T-helper 22 cell (primary cell): ENCODE results near the gene ODC1.

ENCODE experiments used
- DNase-seq: peaks from one replicate; pipeline ENCODE4 v3.0.0-alpha.2; 2020; ENCODE audit warnings: low read depth

The ODC1 gene

GRCh38 chr2:10433947-10434885, 13.9 kb downstream of the ODC1 start:
- no peak for DNase-seq

DNA sequence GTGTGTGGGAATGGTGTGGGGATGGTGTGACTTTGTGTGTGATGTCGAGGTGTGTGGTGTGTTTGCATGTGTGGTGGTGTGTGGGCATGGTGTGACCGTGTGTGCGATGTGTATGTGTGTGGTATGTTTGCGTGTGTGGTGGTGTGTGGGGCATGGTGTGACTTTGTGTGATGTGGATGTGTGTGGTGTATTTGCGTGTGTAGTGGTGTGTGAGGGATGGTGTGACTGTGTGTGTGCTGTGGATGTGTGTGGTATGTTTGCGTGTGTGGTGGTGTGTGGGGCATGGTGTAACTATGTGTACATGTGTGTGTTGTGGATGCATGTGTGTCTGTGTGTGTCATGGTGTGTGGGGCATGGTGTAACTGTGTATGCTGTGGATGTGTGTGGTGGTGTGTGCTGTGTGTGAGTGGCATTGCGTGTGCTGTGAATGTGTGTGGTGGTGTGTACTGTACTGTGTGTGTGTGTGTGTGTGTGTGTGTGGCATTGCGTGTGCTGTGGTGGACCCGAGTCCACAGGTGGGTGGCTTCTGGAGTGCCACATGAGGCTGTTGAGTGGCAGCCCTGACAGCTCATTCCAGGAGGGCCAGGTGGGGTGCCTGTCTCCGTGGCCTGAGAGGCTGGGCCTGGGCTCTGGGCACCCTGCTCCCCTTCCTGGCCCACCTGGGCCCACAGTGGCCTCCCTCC, 14.7 kb downstream of the ODC1 start:
- no peak for DNase-seq

DNA sequence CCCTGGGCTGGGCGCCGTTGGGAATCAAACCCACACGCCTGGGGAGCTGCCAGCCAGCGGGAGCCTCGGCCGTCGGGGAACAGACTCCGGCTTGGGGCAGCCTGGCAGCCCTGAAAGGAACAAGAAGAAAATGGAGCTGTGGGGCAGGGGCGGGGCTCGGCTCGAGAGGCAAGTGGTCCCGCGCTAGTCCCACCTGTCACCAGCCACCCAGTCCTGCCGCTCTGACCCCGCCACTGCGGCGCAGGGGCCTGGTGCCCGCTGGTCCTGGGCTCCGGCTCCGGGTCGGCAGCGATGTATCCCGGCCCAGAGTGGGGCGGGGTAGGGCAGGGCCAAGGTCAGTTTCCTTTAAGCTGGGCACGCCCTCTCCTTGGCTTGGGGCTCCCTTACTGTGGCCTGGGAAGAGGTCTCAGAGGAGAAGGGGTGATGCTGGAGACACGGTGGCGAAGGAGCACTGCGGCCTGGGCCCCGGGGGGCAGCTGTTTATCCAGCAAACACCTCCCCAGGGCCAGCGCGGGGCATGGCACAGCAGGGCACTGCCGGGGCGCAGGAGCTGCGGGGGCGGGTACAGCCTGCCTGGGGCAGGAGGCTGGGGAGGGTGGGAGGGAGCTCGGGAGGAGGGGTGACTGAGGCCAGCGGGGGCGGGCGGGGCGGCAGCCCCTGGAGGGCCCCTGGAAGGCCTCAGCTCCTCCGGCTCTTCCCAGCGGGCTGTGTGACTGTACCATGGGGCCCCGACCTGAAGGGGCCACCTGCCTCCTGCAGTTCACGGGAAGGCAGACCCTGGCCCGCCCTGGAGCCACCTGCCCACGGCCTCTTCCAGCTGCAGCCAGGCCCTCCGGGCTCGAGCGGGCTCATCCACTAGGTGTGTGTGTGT, 15.6 kb downstream of the ODC1 start:
- no peak for DNase-seq

DNA sequence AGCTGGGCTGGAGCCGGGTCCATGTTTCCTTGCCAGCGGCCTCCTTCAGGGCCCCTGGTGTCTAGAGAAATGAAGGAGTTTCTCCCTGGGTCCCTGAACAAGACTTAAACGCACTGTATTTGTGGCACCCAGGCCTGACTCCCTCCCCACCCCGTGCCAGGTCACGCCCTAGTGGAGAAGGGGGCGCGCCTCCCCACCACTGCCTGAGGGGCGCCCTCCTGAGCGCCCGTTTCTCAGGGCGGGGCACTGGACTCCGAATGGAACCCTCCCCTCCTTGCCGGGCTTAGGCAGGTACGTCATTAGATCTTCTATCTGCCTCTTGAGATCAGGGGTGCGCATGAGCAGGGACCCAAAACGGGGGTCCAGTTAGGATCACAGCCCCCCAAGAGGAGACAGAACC, 16.3 kb downstream of the ODC1 start:
- DNase-seq: no peak

DNA sequence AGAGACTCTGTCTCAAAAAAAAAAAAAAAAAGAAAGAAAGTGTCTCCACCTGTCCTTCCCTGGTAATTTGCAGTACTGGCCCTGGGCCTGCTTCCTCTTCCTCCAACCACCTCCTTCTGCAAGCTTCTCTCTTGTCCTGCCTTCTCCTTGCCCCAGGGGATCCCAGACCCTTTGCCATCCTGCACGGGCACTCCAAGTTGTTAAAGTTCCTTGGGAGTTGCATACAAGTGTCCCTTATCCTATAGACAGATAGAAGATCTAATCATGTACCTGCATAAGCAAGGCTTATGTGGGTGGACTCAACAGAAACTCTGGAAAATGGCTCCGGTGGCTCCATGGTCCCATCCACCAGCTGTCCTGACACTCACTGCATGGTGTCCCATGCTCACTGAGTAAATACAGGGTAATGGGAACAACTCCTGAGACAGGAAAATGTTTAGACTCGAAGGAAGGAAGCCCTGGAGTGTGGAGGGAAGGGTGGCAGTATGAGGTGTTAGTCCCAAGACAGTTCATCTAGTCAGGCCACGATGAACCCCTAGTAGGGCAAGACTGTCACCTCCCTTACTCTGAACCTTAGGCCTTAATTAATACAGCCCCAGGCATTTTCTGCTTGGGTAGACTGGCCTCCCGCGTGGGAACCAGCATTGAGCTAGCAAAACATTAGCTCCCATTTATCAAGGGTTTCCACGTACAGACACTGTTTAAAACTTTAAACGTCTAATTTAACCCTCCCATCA, 17.1 kb downstream of the ODC1 start:
- no peak for DNase-seq

- DNase-seq: no peak
These were observed 19.2 kb downstream of the ODC1 start for GRCh38 chr2:10428924-10429323.

DNA sequence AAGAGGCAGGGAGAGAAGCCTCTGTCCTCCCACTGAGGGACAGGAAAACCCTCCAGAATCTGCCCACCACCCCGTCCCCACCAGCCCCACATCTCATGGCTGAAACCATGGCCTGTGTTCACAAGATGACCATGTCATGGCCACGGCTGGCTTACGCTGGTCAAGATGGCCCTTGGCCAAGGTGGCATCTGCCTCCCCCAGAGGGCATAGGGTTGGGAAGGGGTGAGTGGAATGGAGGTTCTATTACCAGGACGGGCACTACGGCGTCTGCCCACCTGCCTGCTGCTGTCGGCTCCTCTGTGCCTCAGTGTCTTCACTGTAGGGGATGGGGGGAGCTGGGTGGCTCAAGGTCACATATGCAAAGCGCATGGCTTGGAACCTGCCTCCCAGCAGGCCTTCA, 19.8 kb downstream of the ODC1 start:
- DNase-seq: no peak

DNA sequence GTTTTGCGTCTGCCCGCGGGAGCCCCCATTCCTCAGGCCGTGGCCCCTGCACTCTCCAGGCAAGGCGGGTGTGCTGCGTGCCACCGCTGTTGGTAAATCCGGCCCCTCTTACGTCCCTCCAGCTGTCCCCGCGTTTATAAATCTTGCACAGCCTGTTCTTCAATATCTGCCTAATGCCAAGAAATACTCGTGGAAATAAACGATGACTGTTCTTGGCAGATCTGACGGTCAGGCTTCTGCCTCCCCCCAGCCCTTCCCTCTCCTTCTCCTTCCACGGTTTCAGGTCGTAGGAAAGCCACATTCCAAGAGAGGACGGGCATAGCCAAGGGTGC, 20.5 kb downstream of the ODC1 start:
- no peak for DNase-seq

DNA sequence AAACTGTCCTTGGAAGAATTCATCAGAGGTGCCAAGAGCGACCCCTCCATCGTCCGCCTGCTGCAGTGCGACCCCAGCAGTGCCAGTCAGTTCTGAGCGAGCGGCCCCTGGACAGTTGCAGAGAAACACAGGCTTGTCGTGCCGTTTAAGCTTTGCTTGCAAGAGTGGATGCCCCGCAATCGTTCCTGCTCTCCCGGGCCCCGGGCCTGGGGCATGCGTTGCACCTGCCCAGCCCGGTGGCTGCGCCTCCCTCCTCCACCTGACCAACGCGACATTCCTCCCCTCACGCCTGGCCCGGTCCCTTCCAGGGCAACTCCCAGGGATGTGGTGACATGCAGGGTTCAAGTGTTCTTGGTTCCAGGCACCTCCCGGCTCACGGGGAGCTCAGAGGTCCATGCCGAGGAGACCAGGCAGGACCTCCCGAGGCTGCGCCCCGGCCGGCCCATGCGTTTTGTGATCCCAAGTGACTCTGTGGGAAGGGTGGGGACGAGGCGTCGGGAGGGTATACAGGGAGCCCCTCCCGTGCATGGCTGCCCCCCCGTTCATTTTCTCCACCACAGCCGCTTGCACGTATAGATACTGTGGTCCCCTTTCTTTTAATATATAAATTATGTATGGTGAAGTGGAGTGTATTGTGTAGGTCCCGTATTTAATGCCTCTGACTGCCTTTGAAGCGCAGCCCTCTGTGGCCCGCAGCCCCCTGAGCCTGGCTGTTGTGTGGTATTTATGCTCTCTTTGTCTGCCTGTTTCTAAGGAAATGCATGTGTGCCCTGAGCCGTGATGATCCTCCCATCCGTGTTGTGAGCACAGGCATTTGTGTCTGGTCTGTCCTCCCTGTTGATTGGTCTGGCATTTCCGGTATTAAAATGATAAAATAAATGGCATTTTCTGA, 21.2 kb downstream of the ODC1 start:
- DNase-seq: no peak

DNA sequence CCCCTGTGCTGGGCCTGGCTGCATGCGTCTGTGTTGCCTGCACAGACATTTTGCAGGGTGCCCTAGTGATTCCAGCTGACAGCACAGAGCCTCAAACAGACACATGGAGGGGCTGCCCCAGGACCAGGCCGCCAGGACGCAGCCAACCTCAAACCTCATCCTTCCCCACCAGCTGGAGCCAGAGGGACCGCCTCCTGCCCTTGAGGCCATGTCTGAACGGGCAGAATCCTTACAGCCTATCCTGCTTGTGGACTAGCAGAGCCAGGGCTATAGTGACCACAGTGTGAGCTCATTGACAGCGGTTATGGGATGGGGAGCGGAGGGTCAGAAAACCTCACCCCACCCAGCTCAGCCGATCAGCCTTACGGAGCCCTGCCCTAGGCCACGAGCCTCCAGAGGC, 22.4 kb downstream of the ODC1 start:
- no peak for DNase-seq

DNA sequence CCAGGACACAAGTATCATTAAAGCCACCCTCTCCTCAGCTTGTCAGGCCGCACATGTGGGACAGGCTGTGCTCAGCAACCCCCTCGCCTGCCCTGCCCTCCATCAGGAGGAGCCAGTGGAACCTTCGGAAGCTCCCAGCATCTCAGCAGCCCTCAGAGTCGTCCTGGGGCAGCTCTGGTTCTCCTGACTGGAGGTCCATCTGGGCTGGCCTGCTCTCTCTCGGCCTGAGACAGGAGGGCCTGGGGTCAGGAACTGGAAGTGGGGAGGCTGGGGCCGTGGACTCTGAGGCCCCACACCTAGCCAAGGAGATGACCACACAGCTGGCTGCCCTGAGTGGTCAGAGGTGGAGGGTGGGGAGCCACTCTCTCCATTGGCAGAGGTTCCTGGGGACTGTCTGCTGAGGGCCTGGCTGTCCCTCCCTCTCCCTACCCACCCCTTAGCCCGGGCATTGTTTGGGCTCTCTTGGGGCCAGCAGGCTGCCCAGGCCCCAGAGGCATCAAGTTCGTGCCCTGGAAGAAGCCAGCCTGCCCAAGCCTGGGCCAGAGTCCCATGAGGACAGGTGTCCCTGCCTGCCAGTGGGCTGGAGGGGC, 23.1 kb downstream of the ODC1 start:
- DNase-seq: no peak

- no peak for DNase-seq
These were observed 24.1 kb downstream of the ODC1 start for GRCh38 chr2:10424051-10424450.

- no peak for DNase-seq
These were observed 24.7 kb downstream of the ODC1 start for GRCh38 chr2:10423400-10423774.

GRCh38 chr2:10422732-10423399, 25.3 kb downstream of the ODC1 start:
- DNase-seq: no peak

DNA sequence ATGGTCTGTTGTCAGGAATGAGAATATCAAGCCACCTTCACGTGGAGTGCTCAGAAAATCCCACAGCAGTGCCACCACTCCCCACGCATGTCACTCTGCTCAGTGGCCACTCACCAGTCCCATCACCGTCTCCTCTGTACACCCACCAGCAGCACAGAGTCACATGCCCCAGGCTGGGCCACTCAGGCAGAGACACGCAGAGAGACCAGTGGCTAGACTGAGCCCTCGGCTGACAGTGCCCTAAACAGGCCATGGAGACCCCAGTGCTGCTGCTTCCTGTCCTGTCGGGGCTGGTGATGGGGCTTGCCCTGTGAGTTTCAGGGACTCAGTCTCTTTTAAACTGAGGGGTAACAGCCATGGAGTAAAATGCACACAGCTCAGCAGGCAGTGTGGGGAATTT, 25.9 kb downstream of the ODC1 start:
- no peak for DNase-seq

GRCh38 chr2:10419553-10420257, 28.4 kb downstream of the ODC1 start:
- no peak for DNase-seq

- DNase-seq: no peak
These were observed 30.4 kb downstream of the ODC1 start for GRCh38 chr2:10417551-10418335.

- DNase-seq: no peak
These were observed 32.5 kb downstream of the ODC1 start for GRCh38 chr2:10415640-10416039.

DNA sequence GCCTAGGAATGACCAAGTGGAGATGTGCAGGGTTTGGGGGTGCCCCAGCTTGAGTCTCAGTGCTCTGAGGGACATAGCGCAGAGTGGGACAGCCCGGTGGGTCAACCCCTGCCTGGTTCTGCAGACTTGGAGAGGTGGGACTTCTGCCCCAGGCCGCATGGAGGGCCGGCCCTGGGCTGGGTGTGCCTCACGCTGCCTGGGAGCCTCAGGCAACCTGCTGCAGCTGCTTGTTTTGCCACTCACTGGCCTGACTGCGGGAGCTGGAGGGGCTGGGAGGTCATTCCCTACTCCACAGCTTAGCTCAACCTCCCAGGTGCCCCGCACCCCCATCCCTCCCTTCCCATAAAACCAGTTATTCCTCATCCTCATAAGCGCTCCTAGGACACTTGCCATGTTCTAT, 33.1 kb downstream of the ODC1 start:
- DNase-seq: no peak
